ENCODE data around the gene RAB35.

DNA sequence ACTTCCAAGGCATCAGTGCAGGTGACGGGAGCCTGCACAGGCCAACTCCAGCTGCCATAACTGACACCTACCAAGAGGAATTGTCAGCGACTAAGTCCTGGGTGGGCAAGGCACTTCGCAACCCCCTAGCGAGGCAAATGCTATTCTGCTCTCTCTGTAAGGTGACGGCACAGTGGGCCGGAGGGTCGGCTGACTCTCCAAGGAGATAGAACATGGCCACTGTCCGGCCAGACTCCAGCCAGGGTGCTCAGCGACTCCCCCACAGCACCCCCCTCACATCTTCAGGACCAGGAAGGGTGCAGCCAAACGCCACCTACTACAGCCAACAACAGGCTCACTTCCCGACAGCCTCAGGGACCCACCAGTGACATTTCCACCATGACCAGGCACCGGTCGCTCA is 13.2 kb downstream of the RAB35 start:
- TF ChIP-seq, protein P1, sequence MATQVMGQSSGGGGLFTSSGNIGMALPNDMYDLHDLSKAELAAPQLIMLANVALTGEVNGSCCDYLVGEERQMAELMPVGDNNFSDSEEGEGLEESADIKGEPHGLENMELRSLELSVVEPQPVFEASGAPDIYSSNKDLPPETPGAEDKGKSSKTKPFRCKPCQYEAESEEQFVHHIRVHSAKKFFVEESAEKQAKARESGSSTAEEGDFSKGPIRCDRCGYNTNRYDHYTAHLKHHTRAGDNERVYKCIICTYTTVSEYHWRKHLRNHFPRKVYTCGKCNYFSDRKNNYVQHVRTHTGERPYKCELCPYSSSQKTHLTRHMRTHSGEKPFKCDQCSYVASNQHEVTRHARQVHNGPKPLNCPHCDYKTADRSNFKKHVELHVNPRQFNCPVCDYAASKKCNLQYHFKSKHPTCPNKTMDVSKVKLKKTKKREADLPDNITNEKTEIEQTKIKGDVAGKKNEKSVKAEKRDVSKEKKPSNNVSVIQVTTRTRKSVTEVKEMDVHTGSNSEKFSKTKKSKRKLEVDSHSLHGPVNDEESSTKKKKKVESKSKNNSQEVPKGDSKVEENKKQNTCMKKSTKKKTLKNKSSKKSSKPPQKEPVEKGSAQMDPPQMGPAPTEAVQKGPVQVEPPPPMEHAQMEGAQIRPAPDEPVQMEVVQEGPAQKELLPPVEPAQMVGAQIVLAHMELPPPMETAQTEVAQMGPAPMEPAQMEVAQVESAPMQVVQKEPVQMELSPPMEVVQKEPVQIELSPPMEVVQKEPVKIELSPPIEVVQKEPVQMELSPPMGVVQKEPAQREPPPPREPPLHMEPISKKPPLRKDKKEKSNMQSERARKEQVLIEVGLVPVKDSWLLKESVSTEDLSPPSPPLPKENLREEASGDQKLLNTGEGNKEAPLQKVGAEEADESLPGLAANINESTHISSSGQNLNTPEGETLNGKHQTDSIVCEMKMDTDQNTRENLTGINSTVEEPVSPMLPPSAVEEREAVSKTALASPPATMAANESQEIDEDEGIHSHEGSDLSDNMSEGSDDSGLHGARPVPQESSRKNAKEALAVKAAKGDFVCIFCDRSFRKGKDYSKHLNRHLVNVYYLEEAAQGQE (IDR thresholded peaks at IDR 0.05; ENCODE audit: insufficient replicate concordance, low read depth) = no peak
- TF ChIP-seq POLR2AphosphoS5 (IDR thresholded peaks at IDR 0.05; ENCODE audit: low read depth) = no peak

Measured in HL-60 (cell line).